BJ (cell line): ENCODE data around the gene AKT2. TPM values are rescaled to one million over a fixed set of nuclear protein-coding genes. Genes with fewer than 3 reads are reported as not detected.
A peak's percentile ranks its signal among the peaks of the same experiment; 100 is the strongest.
"Not testable (repeated sequence)": the region's sequence is repeated elsewhere in the genome, so short reads cannot be mapped to it uniquely, and the experiment has no call there.

Source experiments
- CTCF ChIA-PET: fragments of 350-600 bp; formaldehyde crosslinking; extraction: SDS; loops from one replicate; lab custom pipeline; 2021; ENCODE audit warnings: antibody characterized with exemption, inconsistent platforms; lab: Yijun Ruan, JAX
- POLR2A ChIA-PET: fragments of 300-600 bp; sonication (Branson Sonifier 250); formaldehyde crosslinking; extraction: SDS; loops from one replicate; lab custom pipeline; 2021; ENCODE audit warnings: antibody characterized with exemption; lab: Charles Lee
- DNase-seq: peaks from one replicate; pipeline ENCODE4 v3.0.0-alpha.2; 2011; ENCODE audit warnings: low read depth
- H3K27me3 ChIP-seq: 2 replicates; pipeline ENCODE4 v1.6.0; 2011; ENCODE audit warnings: low read length; ENCODE audit not compliant: control insufficient read depth, insufficient read depth
- H3K36me3 ChIP-seq: 2 replicates; pipeline ENCODE4 v1.5.1; 2011; ENCODE audit warnings: low read length; ENCODE audit not compliant: control insufficient read depth, insufficient read depth
- H3K4me3 ChIP-seq: 2 replicates; pipeline ENCODE4 v1.5.1; 2011; ENCODE audit warnings: low read depth, mild to moderate bottlenecking, control low read depth, low read length
- polyA minus RNA-seq: library from RNA; depleted of rRNA, polyadenylated mRNA; stranded (reverse); fragments of >200 nt; gene quantifications from 2 replicates; pipeline ENCODE4 v1.2.3, GENCODE V29; 2011; rRNA and poly(A)+ RNA removed
- polyA plus RNA-seq: library from polyadenylated mRNA; depleted of rRNA; stranded (reverse); fragments of >200 nt; gene quantifications from 2 replicates; pipeline ENCODE4 v1.2.3, GENCODE V29; 2011; rRNA removed
- TF ChIP-seq, protein P1 (sequence below): IDR thresholded peaks from 2 replicates; pipeline ENCODE4 v1.5.1; 2011; ENCODE audit warnings: low read depth, mild to moderate bottlenecking, control low read depth, inconsistent platforms, low read length, moderate library complexity; ENCODE audit not compliant: insufficient read depth

Gene AKT2
- 113 and 162 TPM in 2 replicates for polyA plus RNA-seq
- polyA minus RNA-seq, result 96.1 and 154 TPM in 2 replicates

DNA sequence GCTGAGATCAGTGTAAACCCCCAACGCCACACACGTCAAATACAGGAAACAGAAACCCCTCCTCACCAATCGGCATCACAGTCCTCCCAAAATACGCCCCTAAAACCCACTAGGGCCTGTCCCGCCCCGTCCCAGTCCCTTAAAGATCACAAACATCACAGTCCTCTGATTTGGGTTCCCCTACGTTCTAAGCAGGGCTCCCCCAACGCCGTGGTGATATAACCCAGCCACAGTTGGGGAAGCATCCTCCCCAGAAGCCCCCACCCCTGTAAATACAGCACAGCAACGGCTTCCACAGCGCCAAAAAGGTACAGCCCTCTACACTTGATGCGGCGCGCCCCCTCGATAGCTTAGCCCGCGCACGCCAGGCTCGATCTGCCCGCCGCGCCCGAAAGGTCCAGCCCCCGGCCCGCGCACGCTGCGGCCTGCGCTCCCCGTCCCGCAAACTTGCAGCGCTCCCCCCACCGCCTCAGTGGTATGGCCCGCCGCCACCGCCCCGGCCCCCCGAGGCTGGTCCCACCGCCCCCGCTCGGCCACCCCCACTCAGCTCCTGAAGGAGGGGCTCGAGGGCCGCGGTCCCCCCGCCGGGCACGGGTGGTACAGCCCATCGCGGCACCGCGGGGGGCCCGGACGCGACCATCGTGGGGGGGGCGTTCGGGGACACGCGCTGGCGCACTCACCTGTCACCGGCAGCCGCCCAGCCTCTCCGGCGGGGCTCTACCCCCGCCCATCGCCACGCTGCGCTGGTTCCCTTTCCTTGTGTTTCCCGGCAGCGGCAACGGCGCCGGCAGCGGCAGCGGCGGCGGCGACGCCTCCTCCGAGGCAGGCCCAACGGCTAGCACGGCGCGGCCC, at the start of gene AKT2:
AKT2 (minus strand) TSS at position 845 of the 852 bp plus-strand sequence. CDS start 20,078 bp downstream, outside the sequence.
- ChIA-PET CTCF (interaction anchor here (0.5 to 1.5 kb wide), 2 partner anchors 21 to 25 kb away, joined by 3 to 4 read pairs; no protein-coding TSS in a partner anchor), POLR2A (interaction anchor here (1.2 kb wide), 1 partner anchor 11 kb away, joined by 4 read pairs; no protein-coding TSS in a partner anchor)
- Histone ChIP-seq H3K36me3 (0 out of 2 replicates have a peak, but pooled peaks cover 2% of the 10 kb centered on the region), H3K27me3 (no peaks in the 10 kb centered on the region), H3K4me3 (peak within 1 kb of the TSS; percentile 76)
- TF ChIP-seq, protein P1, sequence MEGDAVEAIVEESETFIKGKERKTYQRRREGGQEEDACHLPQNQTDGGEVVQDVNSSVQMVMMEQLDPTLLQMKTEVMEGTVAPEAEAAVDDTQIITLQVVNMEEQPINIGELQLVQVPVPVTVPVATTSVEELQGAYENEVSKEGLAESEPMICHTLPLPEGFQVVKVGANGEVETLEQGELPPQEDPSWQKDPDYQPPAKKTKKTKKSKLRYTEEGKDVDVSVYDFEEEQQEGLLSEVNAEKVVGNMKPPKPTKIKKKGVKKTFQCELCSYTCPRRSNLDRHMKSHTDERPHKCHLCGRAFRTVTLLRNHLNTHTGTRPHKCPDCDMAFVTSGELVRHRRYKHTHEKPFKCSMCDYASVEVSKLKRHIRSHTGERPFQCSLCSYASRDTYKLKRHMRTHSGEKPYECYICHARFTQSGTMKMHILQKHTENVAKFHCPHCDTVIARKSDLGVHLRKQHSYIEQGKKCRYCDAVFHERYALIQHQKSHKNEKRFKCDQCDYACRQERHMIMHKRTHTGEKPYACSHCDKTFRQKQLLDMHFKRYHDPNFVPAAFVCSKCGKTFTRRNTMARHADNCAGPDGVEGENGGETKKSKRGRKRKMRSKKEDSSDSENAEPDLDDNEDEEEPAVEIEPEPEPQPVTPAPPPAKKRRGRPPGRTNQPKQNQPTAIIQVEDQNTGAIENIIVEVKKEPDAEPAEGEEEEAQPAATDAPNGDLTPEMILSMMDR, result no peak
- DNase-seq, result no peak

- CTCF ChIA-PET, DNase-seq, H3K27me3 ChIP-seq, POLR2A ChIA-PET, H3K4me3 ChIP-seq: not testable (repeated sequence)
- peaks cover 16% of the 10 kb centered on the region for H3K36me3 ChIP-seq
Measured at GRCh38 chr19:40333083-40333482, 47.9 kb upstream of the AKT2 start.

DNA sequence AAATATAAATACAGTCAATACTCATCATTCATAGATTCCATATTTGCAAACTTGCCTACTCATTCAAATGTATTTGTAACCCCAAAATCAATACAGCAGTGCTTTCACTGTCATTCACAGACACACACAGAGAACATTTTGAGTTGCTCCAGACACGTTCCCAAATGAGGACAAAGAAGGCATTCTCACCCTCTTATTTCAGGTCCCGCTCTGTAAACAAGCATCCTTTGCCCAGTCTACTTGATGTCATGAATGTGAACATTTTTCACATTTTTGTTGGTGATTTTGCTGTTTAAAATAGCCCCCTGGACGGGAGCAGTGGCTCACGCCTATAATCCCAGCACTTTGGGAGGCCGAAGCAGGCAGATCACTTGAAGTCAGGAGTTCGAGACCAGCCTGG, 47.5 kb upstream of the AKT2 start:
- no peak for DNase-seq
- no peak overlapping the region for H3K4me3 ChIP-seq
- H3K36me3 ChIP-seq, result peaks cover 18% of the 10 kb centered on the region
- H3K27me3 ChIP-seq, result no peaks in the 10 kb centered on the region
- TF ChIP-seq, protein P1, result no peak
- CTCF ChIA-PET, result no interaction called here
- POLR2A ChIA-PET, result no interaction called here

GRCh38 chr19:40331052-40331451, 45.9 kb upstream of the AKT2 start:
- DNase-seq, result no peak
- no peaks in the 10 kb centered on the region for H3K27me3 ChIP-seq
- H3K4me3 ChIP-seq, result no peak overlapping the region
- peaks cover 21% of the 10 kb centered on the region for H3K36me3 ChIP-seq
- ChIA-PET POLR2A (no interaction called here), CTCF (no interaction called here)
- TF ChIP-seq, protein P1, result no peak

DNA sequence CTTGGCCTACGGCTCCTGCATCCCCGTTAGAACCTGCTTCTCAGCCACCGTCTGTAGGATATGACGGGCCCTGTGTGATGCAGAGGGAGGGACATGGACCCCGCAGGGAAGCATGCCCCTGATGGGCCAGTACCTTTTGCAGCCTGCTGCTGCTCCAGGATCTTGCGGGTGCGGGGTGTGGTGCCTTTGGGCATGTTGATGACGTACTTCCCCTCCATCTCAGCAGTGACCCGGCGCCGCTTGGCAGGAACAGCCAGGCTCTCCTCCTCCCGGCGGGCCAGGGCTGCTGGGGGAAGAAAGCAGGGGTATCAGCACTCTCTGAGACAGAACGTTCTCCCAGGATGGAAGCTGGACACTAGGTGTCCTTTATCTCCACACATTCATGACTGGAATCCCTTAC, 41.1 kb upstream of the AKT2 start:
- TF ChIP-seq, protein P1, result no peak
- H3K4me3 ChIP-seq, result no peak overlapping the region
- H3K36me3 ChIP-seq, result peaks cover 35% of the 10 kb centered on the region
- no peak for DNase-seq
- H3K27me3 ChIP-seq, result no peaks in the 10 kb centered on the region
- POLR2A ChIA-PET, result no interaction called here
- CTCF ChIA-PET, result interaction anchor here (1.3 kb wide), 1 partner anchor 21 kb away, joined by 5 read pairs; no protein-coding TSS in a partner anchor
